ENCODE results near the gene PRCC. TPM values are rescaled to one million over a fixed set of nuclear protein-coding genes. Genes with fewer than 3 reads are reported as not detected.
A peak's percentile ranks its signal among the peaks of the same experiment; 100 is the strongest.

Gene PRCC
- total RNA-seq, 1 donor from 2014 or later = 75.5 TPM

DNA sequence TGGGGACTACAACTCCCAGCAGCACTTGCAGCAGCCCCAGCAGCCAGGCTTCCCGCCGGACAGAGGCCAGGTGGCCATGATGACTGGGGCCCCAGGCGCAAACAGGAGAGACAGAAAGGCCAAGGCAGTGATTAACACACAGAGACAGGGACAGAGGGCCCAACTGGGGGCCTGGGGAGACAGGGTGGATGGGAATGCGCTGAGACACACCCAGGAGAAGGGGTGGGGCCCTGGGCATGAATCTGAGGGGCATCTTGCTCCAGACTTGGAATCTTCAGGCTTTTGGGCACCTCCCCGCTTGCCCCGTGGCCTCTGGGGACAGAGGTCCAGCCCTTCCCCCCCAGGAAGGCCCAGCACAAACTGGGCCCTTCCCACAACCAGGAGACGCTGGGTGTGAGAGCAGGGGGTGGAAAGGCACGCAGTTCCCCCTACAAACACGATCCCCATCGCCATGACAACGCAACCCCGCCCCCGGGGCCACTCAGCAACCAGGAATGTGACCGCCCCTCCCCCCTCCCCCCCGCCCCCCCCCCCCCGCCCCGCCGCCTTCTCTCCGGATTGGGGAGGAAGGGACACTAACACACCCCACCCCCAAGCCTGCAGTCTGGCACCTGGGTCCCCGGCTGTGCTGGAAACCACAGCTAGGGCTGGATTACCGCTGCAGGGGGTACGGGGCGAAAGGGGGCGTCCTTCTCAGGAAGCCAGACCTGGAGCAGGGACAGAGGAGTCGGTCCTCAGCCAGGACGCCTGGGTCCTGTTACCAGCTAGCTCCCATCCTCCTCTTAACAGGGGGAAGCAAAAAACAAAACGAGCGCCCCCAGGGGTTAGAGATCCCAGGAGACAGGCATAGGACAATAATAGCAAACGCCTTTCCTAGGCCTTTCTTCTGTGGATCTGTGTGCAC, 20.4 kb upstream of the PRCC start:
- no peaks in the 10 kb centered on the region for H3K27me3 ChIP-seq (ENCODE audit: insufficient read depth, low read length)
- no peaks in the 10 kb centered on the region for H3K9me3 ChIP-seq (ENCODE audit: insufficient read depth, low read depth, low read length)
- Mint-ChIP-seq H3K27ac (ENCODE audit: unreplicated experiment) (peak overlapping the region; percentile 98), H3K4me3 (ENCODE audit: unreplicated experiment) (peak overlapping the region; percentile 97), H3K27me3 (ENCODE audit: low read depth, unreplicated experiment) (no peaks in the 10 kb centered on the region), H3K9me3 (ENCODE audit: unreplicated experiment) (no peaks in the 10 kb centered on the region), H3K36me3 (ENCODE audit: low read depth, unreplicated experiment) (peaks cover 11% of the 10 kb centered on the region), H3K4me1 (ENCODE audit: low read depth, unreplicated experiment) (peaks cover 43% of the 10 kb centered on the region)
- H3K9ac ChIP-seq (ENCODE audit: low read length) = peak overlapping the region; percentile 99
- peak overlapping the region; percentile 99 for H3K4me2 ChIP-seq (ENCODE audit: low read length)
- peak overlapping the region; percentile 86 for H3K4me3 ChIP-seq (ENCODE audit: insufficient read depth, low read depth, low read length)
- peak overlapping the region; percentile 100 for H3K27ac ChIP-seq (ENCODE audit: low read depth, low read length)
- peaks cover 76% of the 10 kb centered on the region for H3K79me2 ChIP-seq (ENCODE audit: insufficient read depth, low read length)
- DNase-seq (ENCODE audit: low read depth) (peak; percentile 83), FAIRE-seq (no peak)
- peak overlapping the region; percentile 46 for H2AFZ ChIP-seq (ENCODE audit: low read depth, low read length)
- no peaks in the 10 kb centered on the region for H4K20me1 ChIP-seq (ENCODE audit: insufficient read depth, low read length)
- peaks cover 47% of the 10 kb centered on the region for H3K4me1 ChIP-seq (ENCODE audit: insufficient read depth, low read length)
- TF ChIP-seq CTCF (IDR thresholded peaks at IDR 0.05; ENCODE audit: insufficient read depth, low read depth, low read length) = peak; percentile 8
- TF ChIP-seq EZH2 (IDR thresholded peaks at IDR 0.05; ENCODE audit: insufficient read depth, low read length) = no peak
- peaks cover 4% of the 10 kb centered on the region for H3K36me3 ChIP-seq (ENCODE audit: insufficient read depth, low read length)

GRCh38 chr1:156747742-156748669, 19.3 kb upstream of the PRCC start:
- no peaks in the 10 kb centered on the region for H3K27me3 Mint-ChIP-seq (ENCODE audit: low read depth, unreplicated experiment)
- FAIRE-seq (no peak), DNase-seq (ENCODE audit: low read depth) (no peak)
- Histone ChIP-seq H3K4me1 (ENCODE audit: insufficient read depth, low read length) (peaks cover 54% of the 10 kb centered on the region), H4K20me1 (ENCODE audit: insufficient read depth, low read length) (no peaks in the 10 kb centered on the region), H2AFZ (ENCODE audit: low read depth, low read length) (no peak overlapping the region), H3K36me3 (ENCODE audit: insufficient read depth, low read length) (peaks cover 4% of the 10 kb centered on the region), H3K4me2 (ENCODE audit: low read length) (peak overlapping the region; percentile 99), H3K27ac (ENCODE audit: low read depth, low read length) (peak overlapping the region; percentile 100), H3K79me2 (ENCODE audit: insufficient read depth, low read length) (peaks cover 86% of the 10 kb centered on the region), H3K9ac (ENCODE audit: low read length) (peak overlapping the region; percentile 91), H3K27me3 (ENCODE audit: insufficient read depth, low read length) (no peaks in the 10 kb centered on the region), H3K4me3 (ENCODE audit: insufficient read depth, low read depth, low read length) (peak overlapping the region; percentile 86), H3K9me3 (ENCODE audit: insufficient read depth, low read depth, low read length) (no peaks in the 10 kb centered on the region)
- H3K9me3 Mint-ChIP-seq (ENCODE audit: unreplicated experiment) = no peaks in the 10 kb centered on the region
- peak overlapping the region; percentile 98 for H3K27ac Mint-ChIP-seq (ENCODE audit: unreplicated experiment)
- no peak for TF ChIP-seq CTCF (IDR thresholded peaks at IDR 0.05; ENCODE audit: insufficient read depth, low read depth, low read length)
- TF ChIP-seq EZH2 (IDR thresholded peaks at IDR 0.05; ENCODE audit: insufficient read depth, low read length) = no peak
- peak overlapping the region; percentile 97 for H3K4me3 Mint-ChIP-seq (ENCODE audit: unreplicated experiment)
- peaks cover 43% of the 10 kb centered on the region for H3K4me1 Mint-ChIP-seq (ENCODE audit: low read depth, unreplicated experiment)
- H3K36me3 Mint-ChIP-seq (ENCODE audit: low read depth, unreplicated experiment) = peaks cover 4% of the 10 kb centered on the region
